HG03558 (cell line): ENCODE results near the gene OSBPL9.
"Not testable (repeated sequence)": the region's sequence is repeated elsewhere in the genome, so short reads cannot be mapped to it uniquely, and the experiment has no call there.

Source experiments
- ATAC-seq: cut with Tn5 transposase; IDR thresholded peaks from one replicate; pipeline ENCODE4 v1.9.1; 2021; ENCODE audit warnings: moderate number of reproducible peaks; ENCODE audit not compliant: unreplicated experiment; ENCODE audit errors: extremely low read depth

OSBPL9 gene

GRCh38 chr1:51634618-51635017 lies 17.7 kb downstream of the OSBPL9 start:
- no peak for ATAC-seq

- ATAC-seq: no peak
These were observed 18.7 kb downstream of the OSBPL9 start for GRCh38 chr1:51635615-51636014.

GRCh38 chr1:51636191-51636590 lies 19.3 kb downstream of the OSBPL9 start:
- no peak for ATAC-seq

GRCh38 chr1:51636764-51637522 lies 20.1 kb downstream of the OSBPL9 start:
- ATAC-seq: no peak

- no peak for ATAC-seq
These were observed 21.5 kb downstream of the OSBPL9 start for GRCh38 chr1:51638350-51638749.

GRCh38 chr1:51639694-51640093 lies 22.8 kb downstream of the OSBPL9 start:
- ATAC-seq: no peak

- no peak for ATAC-seq
These were observed 24.2 kb downstream of the OSBPL9 start for GRCh38 chr1:51641096-51641495.

GRCh38 chr1:51642739-51643142 lies 25.8 kb downstream of the OSBPL9 start:
- ATAC-seq: no peak

GRCh38 chr1:51643362-51643761 lies 26.5 kb downstream of the OSBPL9 start:
- ATAC-seq: no peak

GRCh38 chr1:51644020-51644419 lies 27.1 kb downstream of the OSBPL9 start:
- no peak for ATAC-seq

- ATAC-seq: no peak
These were observed 27.8 kb downstream of the OSBPL9 start for GRCh38 chr1:51644533-51645197.

GRCh38 chr1:51646592-51646991 lies 29.7 kb downstream of the OSBPL9 start:
- ATAC-seq: not testable (repeated sequence)

- no peak for ATAC-seq
These were observed 31.6 kb downstream of the OSBPL9 start for GRCh38 chr1:51648180-51649109.

GRCh38 chr1:51649593-51650091 lies 32.8 kb downstream of the OSBPL9 start:
- ATAC-seq: no peak

GRCh38 chr1:51650198-51650597 lies 33.3 kb downstream of the OSBPL9 start:
- no peak for ATAC-seq

GRCh38 chr1:51651552-51651942 lies 34.7 kb downstream of the OSBPL9 start:
- ATAC-seq: no peak

GRCh38 chr1:51652599-51652998 lies 35.7 kb downstream of the OSBPL9 start:
- ATAC-seq: no peak

- no peak for ATAC-seq
These were observed 36.2 kb downstream of the OSBPL9 start for GRCh38 chr1:51653127-51653526.

GRCh38 chr1:51654000-51654399 lies 37.1 kb downstream of the OSBPL9 start:
- no peak for ATAC-seq

- no peak for ATAC-seq
These were observed 39.5 kb downstream of the OSBPL9 start for GRCh38 chr1:51656374-51656773.

GRCh38 chr1:51660580-51660979 lies 43.7 kb downstream of the OSBPL9 start:
- no peak for ATAC-seq
